Upper lobe of right lung (tissue), 1 donor: ENCODE results near the gene ARSI. TPM values are rescaled to one million over a fixed set of nuclear protein-coding genes. Genes with fewer than 3 reads are reported as not detected.

Experiments
- ATAC-seq: fragments of 200-7000 bp; cut with Tn5 transposase; one replicate; pipeline ENCODE4 v1.9.1; 2020; ENCODE audit warnings: mild to moderate bottlenecking, moderate library complexity
- DNase-seq: peaks from one replicate; pipeline ENCODE4 v3.0.0-alpha.2; 2020
- H3K27ac ChIP-seq: fragments of 200-600 bp; one replicate; pipeline ENCODE4 v1.8.0; 2022
- H3K27me3 ChIP-seq: fragments of 200-600 bp; one replicate; pipeline ENCODE4 v1.8.0; 2022; ENCODE audit warnings: mild to moderate bottlenecking
- H3K36me3 ChIP-seq: fragments of 200-600 bp; one replicate; pipeline ENCODE4 v1.8.0; 2022
- H3K4me1 ChIP-seq: fragments of 200-600 bp; one replicate; pipeline ENCODE4 v1.8.0; 2022
- H3K4me3 ChIP-seq: fragments of 200-600 bp; one replicate; pipeline ENCODE4 v1.8.0; 2022; ENCODE audit warnings: mild to moderate bottlenecking
- H3K9me3 ChIP-seq: fragments of 200-600 bp; one replicate; pipeline ENCODE4 v1.8.0; 2022
- CTCF ChIP-seq: fragments of 200-600 bp; IDR thresholded peaks from one replicate; pipeline ENCODE4 v1.8.0; 2022; ENCODE audit warnings: antibody characterized with exemption
- intact Hi-C: fragments of 100-400 bp; cut with DNase I; formaldehyde crosslinking; loops from one replicate; pipeline ENCODE4 v1.11.0; 2022
- total RNA-seq: library from RNA; stranded (reverse); fragmentation: NEBNext Ultra II Directional; extraction: Animal tissue kit (Norgen Biotek cat#: 25700); gene quantifications from one replicate; pipeline ENCODE4 v1.2.1, GENCODE V29; 2021
- donor health status: DM: no; HTN: yes; CAD: no; lungs with severe emphysema.

The ARSI gene
- total RNA-seq, 1 donor from 2014 or later, result 4.0 TPM

- Histone ChIP-seq H3K27ac (no peak overlapping the region), H3K36me3 (no peaks in the 10 kb centered on the region), H3K27me3 (no peaks in the 10 kb centered on the region), H3K9me3 (no peaks in the 10 kb centered on the region), H3K4me1 (no peaks in the 10 kb centered on the region), H3K4me3 (no peak overlapping the region)
- no peak for TF ChIP-seq CTCF
- intact Hi-C loops, result no loop called here
- ATAC-seq (no peak), DNase-seq (no peak)
Observed at GRCh38 chr5:150255659-150256409, 46.9 kb downstream of the ARSI start.

GRCh38 chr5:150254774-150255173 lies 47.9 kb downstream of the ARSI start:
- no peak for TF ChIP-seq CTCF

GRCh38 chr5:150254363-150254762 lies 48.3 kb downstream of the ARSI start:
- TF ChIP-seq CTCF, result no peak
- intact Hi-C loops, result no loop called here
- no peaks in the 10 kb centered on the region for H3K4me1 ChIP-seq
- H3K27ac ChIP-seq, result no peak overlapping the region
- H3K4me3 ChIP-seq, result no peak overlapping the region
- no peaks in the 10 kb centered on the region for H3K36me3 ChIP-seq
- no peaks in the 10 kb centered on the region for H3K27me3 ChIP-seq
- no peak for DNase-seq
- H3K9me3 ChIP-seq, result no peaks in the 10 kb centered on the region
- no peak for ATAC-seq

More at GRCh38 chr5:150254774-150255173, 47.9 kb downstream of the ARSI start:
- no peaks in the 10 kb centered on the region for H3K36me3 ChIP-seq
- intact Hi-C loops, result no loop called here
- H3K4me3 ChIP-seq, result no peak overlapping the region
- DNase-seq (no peak), ATAC-seq (no peak)
- H3K27me3 ChIP-seq, result no peaks in the 10 kb centered on the region
- no peaks in the 10 kb centered on the region for H3K9me3 ChIP-seq
- no peaks in the 10 kb centered on the region for H3K4me1 ChIP-seq
- H3K27ac ChIP-seq, result no peak overlapping the region

- no peak overlapping the region for H3K27ac ChIP-seq
- H3K27me3 ChIP-seq, result no peaks in the 10 kb centered on the region
- H3K36me3 ChIP-seq, result no peaks in the 10 kb centered on the region
- no peak overlapping the region for H3K4me3 ChIP-seq
- ATAC-seq (no peak), DNase-seq (no peak)
- intact Hi-C loops, result no loop called here
- no peaks in the 10 kb centered on the region for H3K9me3 ChIP-seq
- no peak for TF ChIP-seq CTCF
- H3K4me1 ChIP-seq, result no peaks in the 10 kb centered on the region
Observed at GRCh38 chr5:150253416-150254208, 49.1 kb downstream of the ARSI start.

GRCh38 chr5:150252489-150252888 lies 50.2 kb downstream of the ARSI start:
- no peaks in the 10 kb centered on the region for H3K9me3 ChIP-seq
- H3K4me3 ChIP-seq, result no peak overlapping the region
- H3K27me3 ChIP-seq, result no peaks in the 10 kb centered on the region
- intact Hi-C loops, result no loop called here
- H3K27ac ChIP-seq, result no peak overlapping the region
- H3K4me1 ChIP-seq, result no peaks in the 10 kb centered on the region
- no peak for TF ChIP-seq CTCF
- DNase-seq (no peak), ATAC-seq (peak; percentile 56)
- H3K36me3 ChIP-seq, result no peaks in the 10 kb centered on the region
